Heart right ventricle (tissue), 16 donors: ENCODE results near the gene GKN2. TPM values are rescaled to one million over a fixed set of nuclear protein-coding genes. Genes with fewer than 3 reads are reported as not detected.

Source experiments
- ATAC-seq, 8 donors: fragments of 200-7000 bp; cut with Tn5 transposase; one replicate each; pipeline ENCODE4 v1.9.1; 2020; ENCODE audit warnings: mild to moderate bottlenecking in 8 of 8, moderate library complexity in 8 of 8, moderate number of reproducible peaks in 1 of 8
- DNase-seq, 2 donors: peaks; one replicate each; pipeline ENCODE4 v3.0.0-alpha.2; 2020
- H3K27ac ChIP-seq, 10 donors: fragments of 200-600 bp; sonication (generic) in 2 of 10; one replicate each; pipeline versions ENCODE4 v1.5.0 to v1.8.0; 2020 to 2022; ENCODE audit warnings: mild to moderate bottlenecking in 3 of 10
- H3K27me3 ChIP-seq, 7 donors: fragments of 200-600 bp; one replicate each; pipeline ENCODE4 v1.8.0; 2021 to 2022; ENCODE audit warnings: mild to moderate bottlenecking in 2 of 7
- H3K36me3 ChIP-seq, 9 donors: fragments of 200-600 bp; sonication (generic) in 1 of 9; one replicate each; pipeline versions ENCODE4 v1.5.0 to v1.8.0; 2020 to 2022; ENCODE audit warnings: mild to moderate bottlenecking in 2 of 9
- H3K4me1 ChIP-seq, 9 donors: fragments of 200-600 bp; sonication (generic) in 1 of 9; one replicate each; pipeline versions ENCODE4 v1.5.0 to v1.8.0; 2020 to 2022; ENCODE audit warnings: mild to moderate bottlenecking in 4 of 9
- H3K4me3 ChIP-seq, 10 donors: fragments of 200-600 bp; sonication (generic) in 2 of 10; one replicate each; pipeline versions ENCODE4 v1.5.0 to v1.8.0; 2020 to 2022; ENCODE audit warnings: mild to moderate bottlenecking in 7 of 10, moderate library complexity in 2 of 10
- H3K9me3 ChIP-seq, 11 donors: fragments of 200-600 bp in 10 of 11; sonication (generic) in 2 of 11; one replicate each; pipeline versions ENCODE4 v1.5.0 to v1.8.0; 2013 to 2022; ENCODE audit warnings: mild to moderate bottlenecking in 2 of 11, control low read depth in 1 of 11, moderate library complexity in 1 of 11
- CTCF ChIP-seq, 9 donors: fragments of 200-600 bp; sonication (generic) in 2 of 9; IDR thresholded peaks; one replicate each; pipeline versions ENCODE4 v1.5.0 to v1.8.0; 2021 to 2022; ENCODE audit warnings: antibody characterized with exemption in 9 of 9, mild to moderate bottlenecking in 5 of 9, moderate library complexity in 1 of 9
- WGBS, 2 donors: extraction: QIAGEN DNeasy Blood & Tissue Kit; methylation state at CpG; one replicate each; pipeline ENCODE4 v1.1.7; 2013; ENCODE audit warnings: inconsistent platforms in 1 of 2; 5-methylcytosine and 5-hydroxymethylcytosine counted together
- intact Hi-C, 10 donors: fragments of 100-400 bp; cut with DNase I; formaldehyde crosslinking; loops; one replicate each; pipeline versions ENCODE4 v1.11.1 to v1.14.2; 2022
- long read RNA-seq, 3 donors: library from polyadenylated mRNA; unstranded; transcript quantifications; one replicate each; pipeline ENCODE4 v2.0.0, GENCODE V29; 2020 to 2021
- polyA plus RNA-seq, 2 donors: library from polyadenylated mRNA; stranded (reverse); fragments of 200-250 nt; gene quantifications; one replicate each; pipeline ENCODE4 v1.2.3, GENCODE V29; 2013
- total RNA-seq, 10 donors: library from RNA; stranded (reverse); fragmentation: NEBNext Ultra II Directional in 3 of 10; extraction: Animal tissue kit (Norgen Biotek cat#: 25700) in 3 of 10; gene quantifications; one replicate each; pipeline versions ENCODE4 v1.2.1 to v1.2.4, GENCODE V29; 2021 to 2023
- donor health status: Arrhythmogenic right ventricular cardiomyopathy.
- donor health status: ischemic (EF 13 %, LVEDD 7.1; RV severe dilation, severe dysfunction).
- donor health status: healthy with polysubstance abuse.
- donor health status: DM: no; HTN: yes; CAD: no.
- donor health status: DM: no; HTN: no; CAD: no.
- donor health status: ischemic (EF 25% LVEDD 6.9; RV normal size, moderate dysfunction).
- donor health status: ischemic (EF 25% LVEDD 5.7; RV mildly dilated, moderate dysfunction).
- donor health status: healthy.
- donor health status: DM: yes; HTN: yes; CAD: no.
- donor health status: Ischemic cardiomyopathy.
- donor health status: ischemic (EF 35%, LVEDD 5.7; RV mildly dilated, moderate dysfunction).
- donor health status: nonischemic (EF 11% LVEDD 7.7; RV severe dilation, severe dysfunction).
- donor health status: DM: yes; HTN: yes; CAD: no.
- donor health status: PGD.
- donor health status: ischemic (EF 29% LVEDD 5.4; RV normal size, mild dysfunction).
- donor health status: nonischemic (EF 23%, LVEDD 6.1; RV moderate dilation, normal function).

The GKN2 gene
- total RNA-seq = not detected
- polyA plus RNA-seq = not detected
- long read RNA-seq, donor 1 = 0 reads
- long read RNA-seq, donor 2 = 0 reads
- long read RNA-seq, donor 3 = 0 reads

- H3K27me3 ChIP-seq = peaks cover 0 to 10% (median 0%) of the 10 kb centered on the region in 7 donors
- TF ChIP-seq CTCF (IDR thresholded peaks at IDR 0.05) = no peak
- no peak within 1 kb of the TSS for H3K4me3 ChIP-seq
- 80 to 84% methylated on average over 4 of the region's 4 CpGs for WGBS, 2 donors
- no peak within 1 kb of the TSS for H3K27ac ChIP-seq
- H3K9me3 ChIP-seq = peaks cover 0 to 4% (median 0%) of the 10 kb centered on the region in 11 donors
- no peaks in the 10 kb centered on the region for H3K36me3 ChIP-seq
- peaks cover 0 to 7% (median 0%) of the 10 kb centered on the region in 9 donors for H3K4me1 ChIP-seq
- no peak for ATAC-seq
- intact Hi-C loops = no loop called here
- no peak for DNase-seq
Measured at GRCh38 chr2:68952887-68953521, at the start of gene GKN2. Gene GKN2, minus strand, starts transcription at chr2:68952893. Its CDS starts 32 bp downstream, at chr2:68952861.

GRCh38 chr2:69001879-69002278, 49.2 kb upstream of the GKN2 start:
- no peak overlapping the region for H3K4me3 ChIP-seq
- ATAC-seq (no peak), DNase-seq (no peak)
- TF ChIP-seq CTCF (IDR thresholded peaks at IDR 0.05) = no peak
- intact Hi-C loops = no loop called here
- peaks cover 0 to 22% (median 6%) of the 10 kb centered on the region in 11 donors for H3K9me3 ChIP-seq
- no peaks in the 10 kb centered on the region for H3K36me3 ChIP-seq
- H3K4me1 ChIP-seq = peaks cover 0 to 6% (median 0%) of the 10 kb centered on the region in 9 donors
- H3K27ac ChIP-seq = no peak overlapping the region
- peaks cover 0 to 5% (median 0%) of the 10 kb centered on the region in 7 donors for H3K27me3 ChIP-seq

GRCh38 chr2:68997401-68997800, 44.7 kb upstream of the GKN2 start:
- DNase-seq (no peak), ATAC-seq (no peak)
- Histone ChIP-seq H3K4me1 (no peaks in the 10 kb centered on the region), H3K9me3 (peaks cover 0 to 19% (median 5%) of the 10 kb centered on the region in 11 donors), H3K36me3 (no peaks in the 10 kb centered on the region), H3K27ac (no peak overlapping the region), H3K27me3 (peaks cover 0 to 5% (median 0%) of the 10 kb centered on the region in 7 donors), H3K4me3 (no peak overlapping the region)
- intact Hi-C loops = no loop called here
- TF ChIP-seq CTCF (IDR thresholded peaks at IDR 0.05) = no peak

- WGBS, 2 donors = 45 to 56% methylated on average over 3 of the region's 3 CpGs
- Histone ChIP-seq H3K36me3 (no peaks in the 10 kb centered on the region), H3K4me1 (no peaks in the 10 kb centered on the region), H3K27ac (no peak overlapping the region), H3K9me3 (peaks cover 0 to 4% (median 0%) of the 10 kb centered on the region in 11 donors), H3K4me3 (no peak overlapping the region), H3K27me3 (no peaks in the 10 kb centered on the region)
- no peak for DNase-seq
- no peak for TF ChIP-seq CTCF (IDR thresholded peaks at IDR 0.05)
- intact Hi-C loops = no loop called here
- no peak for ATAC-seq
Measured at GRCh38 chr2:68995916-68996315, 43.2 kb upstream of the GKN2 start.
